ENCODE data around the gene KLHL26.
"Not testable (repeated sequence)": the region's sequence is repeated elsewhere in the genome, so short reads cannot be mapped to it uniquely, and the experiment has no call there.

Gene KLHL26

DNA sequence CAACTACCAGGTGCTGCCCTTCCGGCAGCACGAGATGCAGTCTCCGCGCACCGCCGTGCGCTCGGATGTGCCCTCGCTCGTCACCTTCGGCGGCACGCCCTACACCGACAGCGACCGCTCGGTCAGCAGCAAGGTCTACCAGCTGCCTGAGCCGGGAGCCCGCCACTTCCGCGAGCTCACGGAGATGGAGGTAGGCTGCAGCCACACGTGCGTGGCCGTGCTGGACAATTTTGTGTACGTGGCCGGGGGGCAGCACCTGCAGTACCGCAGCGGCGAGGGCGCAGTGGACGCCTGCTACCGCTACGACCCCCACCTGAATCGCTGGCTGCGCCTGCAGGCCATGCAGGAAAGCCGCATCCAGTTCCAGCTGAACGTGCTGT, 31.4 kb downstream of the KLHL26 start:
- no peak for DNase-seq

DNA sequence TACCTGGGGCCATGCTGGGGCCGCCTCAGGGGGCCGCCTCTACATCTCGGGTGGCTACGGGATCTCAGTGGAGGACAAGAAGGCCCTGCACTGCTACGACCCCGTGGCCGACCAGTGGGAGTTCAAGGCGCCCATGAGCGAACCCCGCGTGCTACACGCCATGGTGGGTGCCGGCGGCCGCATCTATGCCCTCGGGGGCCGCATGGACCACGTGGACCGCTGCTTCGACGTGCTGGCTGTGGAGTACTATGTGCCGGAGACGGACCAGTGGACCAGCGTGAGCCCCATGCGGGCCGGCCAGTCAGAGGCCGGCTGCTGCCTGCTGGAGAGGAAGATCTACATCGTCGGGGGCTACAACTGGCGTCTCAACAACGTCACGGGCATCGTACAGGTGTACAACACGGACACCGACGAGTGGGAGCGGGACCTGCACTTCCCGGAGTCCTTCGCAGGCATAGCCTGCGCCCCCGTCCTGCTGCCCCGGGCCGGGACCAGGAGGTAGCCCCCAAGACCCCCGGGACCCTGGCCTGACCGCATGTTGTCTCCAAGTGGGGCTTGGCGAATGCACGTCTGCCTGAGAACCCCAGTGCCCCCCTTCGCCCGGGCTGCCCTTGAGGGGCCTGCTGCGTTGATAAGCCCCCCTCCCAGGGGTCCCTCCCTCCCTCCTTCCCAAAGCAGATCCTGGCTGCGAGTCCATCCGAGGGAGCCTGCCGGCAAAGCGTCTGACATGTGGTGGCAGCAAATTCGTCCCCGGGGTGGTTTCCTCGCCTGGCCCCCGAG, 32.1 kb downstream of the KLHL26 start:
- no peak for DNase-seq

DNA sequence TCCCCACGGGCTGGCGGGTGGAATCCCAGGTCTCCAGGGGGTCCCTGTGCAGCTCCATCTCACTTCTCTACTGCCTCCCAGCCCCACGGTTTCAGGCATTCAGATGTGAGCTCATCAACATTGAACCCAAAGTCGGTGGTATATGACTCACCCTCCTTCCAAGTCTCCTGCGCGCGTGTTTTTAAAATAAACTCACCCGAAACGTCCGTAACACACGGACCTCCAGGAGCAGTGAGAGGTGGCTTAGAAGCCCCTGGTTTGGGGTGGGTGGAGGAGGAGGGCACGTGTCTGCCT, 32.6 kb downstream of the KLHL26 start:
- DNase-seq = no peak

DNA sequence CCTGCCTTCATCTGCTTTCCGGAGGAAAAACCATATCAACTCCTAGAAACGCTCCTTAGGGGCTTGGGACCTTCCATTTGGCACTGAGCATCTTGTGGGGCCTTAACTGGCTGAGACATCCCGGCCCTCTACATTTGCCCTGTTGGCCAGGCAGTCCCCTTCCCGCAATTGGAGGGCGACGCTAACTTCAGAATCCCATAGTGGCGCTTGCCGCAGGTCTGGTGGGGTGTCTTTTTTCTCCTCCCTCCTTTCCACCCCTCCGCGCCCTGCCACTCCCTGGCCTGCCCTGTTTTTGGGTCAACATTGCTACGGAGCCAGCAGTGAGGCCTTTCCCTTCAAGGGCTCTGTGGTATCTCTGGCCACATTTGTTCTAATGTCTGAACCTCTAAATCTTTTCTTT, 33.1 kb downstream of the KLHL26 start:
- no peak for DNase-seq

DNA sequence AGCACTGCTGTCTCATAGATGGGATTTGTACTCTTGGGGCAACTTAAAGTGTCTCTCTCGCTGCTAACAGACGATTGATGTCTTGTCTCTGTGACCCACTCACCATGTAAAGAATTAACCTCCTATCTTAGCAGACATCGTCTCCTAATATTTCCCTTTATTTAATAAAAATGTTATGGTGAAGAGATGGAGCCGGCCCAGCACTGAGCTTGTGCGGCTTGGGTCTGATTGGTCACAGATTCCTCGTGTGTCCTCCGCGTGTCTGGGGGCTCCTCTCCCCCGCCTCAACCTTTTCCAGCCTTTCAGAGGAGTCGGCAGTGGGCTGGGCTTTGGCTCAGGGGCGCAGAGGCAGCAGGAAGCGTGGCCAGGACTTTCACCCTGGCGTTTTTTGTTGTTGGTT, 33.5 kb downstream of the KLHL26 start:
- no peak for DNase-seq

DNA sequence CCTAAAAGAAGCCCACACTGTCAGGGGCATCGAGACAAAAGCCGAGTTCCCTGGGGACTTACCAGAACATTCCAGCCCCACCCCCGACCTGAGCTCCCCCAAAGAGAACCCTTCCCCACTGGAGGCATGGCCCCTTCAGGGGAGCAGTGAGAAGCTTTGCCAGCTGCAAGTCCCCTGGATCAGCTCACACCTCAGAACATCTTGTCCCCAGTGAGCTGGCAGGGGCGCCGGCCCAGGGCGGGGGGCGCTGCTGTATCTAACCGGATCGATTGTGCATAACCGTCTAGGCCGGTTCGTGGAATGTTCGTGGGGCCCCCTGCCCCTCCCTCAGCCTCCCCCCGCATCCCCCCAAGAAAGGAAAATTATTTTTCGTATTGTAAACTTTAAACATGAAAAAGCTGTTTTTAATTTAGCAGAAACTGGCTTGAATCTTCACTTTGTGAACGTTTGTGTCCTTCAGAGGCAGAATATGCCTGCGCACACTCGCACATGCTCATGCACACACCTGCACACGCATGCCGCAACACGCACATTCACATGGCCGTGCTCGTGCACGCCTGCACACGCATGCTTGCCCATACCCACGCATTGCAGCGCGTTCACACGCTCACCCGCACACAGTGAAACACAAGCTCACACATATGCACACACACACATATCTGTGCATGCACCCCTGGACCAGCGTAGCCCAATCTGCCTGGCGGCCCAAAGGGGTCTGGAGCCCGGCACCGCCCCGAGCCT, 34.6 kb downstream of the KLHL26 start:
- no peak for DNase-seq

GRCh38 chr19:18672044-18672451, 35.2 kb downstream of the KLHL26 start:
- no peak for DNase-seq

GRCh38 chr19:18672606-18673337, 35.9 kb downstream of the KLHL26 start:
- DNase-seq = peak; percentile 55

- DNase-seq = no peak
Measured at GRCh38 chr19:18674616-18675015, 37.8 kb downstream of the KLHL26 start.

- no peak for DNase-seq
Measured at GRCh38 chr19:18675779-18676178, 39.0 kb downstream of the KLHL26 start.

GRCh38 chr19:18676692-18677091, 39.9 kb downstream of the KLHL26 start:
- no peak for DNase-seq

- DNase-seq = no peak
Measured at GRCh38 chr19:18677156-18677555, 40.3 kb downstream of the KLHL26 start.

GRCh38 chr19:18680148-18680547, 43.3 kb downstream of the KLHL26 start:
- not testable (repeated sequence) for DNase-seq

- no peak for DNase-seq
Measured at GRCh38 chr19:18682807-18683108, 45.9 kb downstream of the KLHL26 start.

- peak; percentile 96 for DNase-seq
Measured at GRCh38 chr19:18683109-18683957, 46.5 kb downstream of the KLHL26 start, which contains the start of gene CRTC1. CRTC1 (plus strand) TSS chr19:18683680; CDS start chr19:18683703, 23 bp downstream.

DNA sequence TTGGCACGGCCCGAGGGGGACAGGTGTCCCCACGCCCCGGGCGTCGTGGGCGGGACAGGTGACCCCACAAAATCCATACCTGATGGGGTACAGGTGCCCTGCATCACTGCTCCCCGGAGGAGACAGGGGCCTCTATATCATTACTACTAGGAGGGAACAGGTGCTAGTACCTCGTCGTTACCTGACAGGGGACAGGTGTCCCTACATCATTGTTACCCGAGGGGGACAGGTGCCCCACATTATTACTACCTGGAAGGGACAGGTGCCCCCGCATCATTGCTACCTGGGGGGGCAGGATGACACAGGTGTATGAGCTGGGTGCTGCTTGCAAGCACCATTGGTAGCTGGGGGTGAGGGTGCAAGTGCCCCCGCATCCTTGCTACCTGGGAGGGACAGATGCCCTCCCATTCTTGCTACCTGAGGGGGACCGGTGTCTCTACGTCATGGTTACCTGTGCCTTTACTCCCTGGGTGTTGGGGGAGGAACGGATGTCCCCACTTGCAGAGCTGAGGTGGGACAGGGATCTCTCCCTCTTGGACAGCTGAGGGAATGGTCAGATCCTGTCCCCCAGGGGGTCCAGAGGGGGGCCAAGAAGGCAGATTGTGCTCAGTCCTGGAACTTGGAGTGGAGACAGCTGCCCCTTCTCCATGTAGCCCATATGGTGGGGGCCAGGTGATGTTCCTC, 47.3 kb downstream of the KLHL26 start:
- no peak for DNase-seq

DNA sequence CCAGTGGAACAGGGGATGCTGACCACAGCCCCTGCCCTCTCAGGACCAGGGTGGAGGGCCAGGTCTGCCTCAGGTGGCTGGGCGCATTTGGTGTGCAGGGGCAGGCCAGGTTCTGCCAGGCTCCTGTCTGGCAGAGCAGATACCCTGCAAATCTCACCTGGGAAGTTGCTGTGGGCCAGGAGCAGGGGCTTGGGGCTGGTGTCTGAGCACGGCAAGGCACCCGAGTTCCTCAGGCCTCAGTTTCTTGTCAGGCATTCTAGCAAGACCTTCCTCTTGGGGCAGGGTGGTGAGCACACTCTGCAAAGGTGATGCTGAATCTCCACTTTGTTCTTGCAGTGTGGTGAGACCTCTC, 47.8 kb downstream of the KLHL26 start:
- DNase-seq = no peak

- no peak for DNase-seq
Measured at GRCh38 chr19:18685597-18686190, 48.9 kb downstream of the KLHL26 start.

GRCh38 chr19:18687740-18688465, 51.1 kb downstream of the KLHL26 start:
- DNase-seq = no peak

DNA sequence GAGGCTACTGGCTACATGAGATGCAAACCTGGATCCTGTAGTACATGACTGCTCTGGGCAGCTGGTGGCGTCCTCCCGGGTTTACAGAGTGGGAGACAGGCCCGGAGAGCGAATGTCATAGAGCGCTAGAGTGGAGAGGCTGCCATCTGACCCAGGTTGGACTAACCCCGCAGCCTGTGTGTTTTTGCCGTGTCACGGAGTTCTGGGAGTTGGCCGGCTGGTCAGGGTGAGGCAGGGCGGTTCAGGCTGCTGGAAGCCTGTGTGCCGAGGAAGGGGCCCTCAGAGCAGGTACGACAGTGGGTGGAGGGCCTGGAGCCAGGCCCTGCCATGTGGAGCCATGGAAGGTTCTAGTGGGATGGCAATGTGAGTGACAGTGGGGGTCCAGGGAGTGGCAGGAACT, 59.2 kb downstream of the KLHL26 start:
- DNase-seq = no peak

GRCh38 chr19:18697680-18698079, 60.9 kb downstream of the KLHL26 start:
- DNase-seq = no peak
